Measurements from ENCODE around the gene TNS1. TPM values are rescaled to one million over a fixed set of nuclear protein-coding genes. Genes with fewer than 3 reads are reported as not detected.

The TNS1 gene
- total RNA-seq, 4 donors from 2014 or later = 57.7 to 120 (median 95.7) TPM

GRCh38 chr2:217864963-217865772, 137.6 kb downstream of the TNS1 start:
- TF ChIP-seq CTCF (IDR thresholded peaks at IDR 0.05) (no peak), POLR2A (IDR thresholded peaks at IDR 0.05) (no peak)
- WGBS, 2 donors = 67 to 76% methylated on average over 3 of the region's 3 CpGs
- H3K4me3 ChIP-seq (ENCODE audit: low read depth, poor library complexity, severe bottlenecking) = no peak overlapping the region
- no peak for DNase-seq (ENCODE audit: low spot score in 2 of 2)
- intact Hi-C loops (cut with DNase I; ENCODE audit: low total_unique reads) = no loop called here

GRCh38 chr2:217863883-217864282, 138.9 kb downstream of the TNS1 start:
- no peak overlapping the region for H3K4me3 ChIP-seq (ENCODE audit: low read depth, poor library complexity, severe bottlenecking)
- intact Hi-C loops (cut with DNase I; ENCODE audit: low total_unique reads) = no loop called here
- no peak for DNase-seq (ENCODE audit: low spot score in 2 of 2)
- WGBS, 2 donors = 73 to 87% methylated on average over 5 of the region's 5 CpGs
- TF ChIP-seq POLR2A (IDR thresholded peaks at IDR 0.05) = no peak
- TF ChIP-seq CTCF (IDR thresholded peaks at IDR 0.05) = no peak

- TF ChIP-seq POLR2A (IDR thresholded peaks at IDR 0.05) (no peak), CTCF (IDR thresholded peaks at IDR 0.05) (no peak)
- H3K4me3 ChIP-seq (ENCODE audit: low read depth, poor library complexity, severe bottlenecking) = no peak overlapping the region
- intact Hi-C loops (cut with DNase I; ENCODE audit: low total_unique reads) = no loop called here
- 93 to 96% methylated on average over 5 of the region's 5 CpGs for WGBS, 2 donors
- DNase-seq (ENCODE audit: low spot score in 2 of 2) = no peak
Observed at GRCh38 chr2:217861334-217861877, 141.4 kb downstream of the TNS1 start.

GRCh38 chr2:217859926-217860325, 142.9 kb downstream of the TNS1 start:
- WGBS, 2 donors = 95 to 96% methylated on average over 5 of the region's 5 CpGs
- no peak for TF ChIP-seq CTCF (IDR thresholded peaks at IDR 0.05)
- no peak for TF ChIP-seq POLR2A (IDR thresholded peaks at IDR 0.05)
- H3K4me3 ChIP-seq (ENCODE audit: low read depth, poor library complexity, severe bottlenecking) = no peak overlapping the region
- intact Hi-C loops (cut with DNase I; ENCODE audit: low total_unique reads) = no loop called here
- no peak for DNase-seq (ENCODE audit: low spot score in 2 of 2)

- TF ChIP-seq CTCF (IDR thresholded peaks at IDR 0.05) (no peak), POLR2A (IDR thresholded peaks at IDR 0.05) (no peak)
- no peak overlapping the region for H3K4me3 ChIP-seq (ENCODE audit: low read depth, poor library complexity, severe bottlenecking)
- 36 to 38% methylated on average over 10 to 11 of the region's 11 CpGs for WGBS, 2 donors
- intact Hi-C loops (cut with DNase I; ENCODE audit: low total_unique reads) = no loop called here
- peak; percentile 65 to 94 for DNase-seq (ENCODE audit: low spot score in 2 of 2)
Observed at GRCh38 chr2:217858519-217859491, 144.0 kb downstream of the TNS1 start.

All from lower leg skin (tissue), 4 donors.